ENCODE data around the gene NOSTRIN. TPM values are rescaled to one million over a fixed set of nuclear protein-coding genes. Genes with fewer than 3 reads are reported as not detected.

Gene NOSTRIN
- total RNA-seq, 1 experiment from 2014 or later, result not detected

DNA sequence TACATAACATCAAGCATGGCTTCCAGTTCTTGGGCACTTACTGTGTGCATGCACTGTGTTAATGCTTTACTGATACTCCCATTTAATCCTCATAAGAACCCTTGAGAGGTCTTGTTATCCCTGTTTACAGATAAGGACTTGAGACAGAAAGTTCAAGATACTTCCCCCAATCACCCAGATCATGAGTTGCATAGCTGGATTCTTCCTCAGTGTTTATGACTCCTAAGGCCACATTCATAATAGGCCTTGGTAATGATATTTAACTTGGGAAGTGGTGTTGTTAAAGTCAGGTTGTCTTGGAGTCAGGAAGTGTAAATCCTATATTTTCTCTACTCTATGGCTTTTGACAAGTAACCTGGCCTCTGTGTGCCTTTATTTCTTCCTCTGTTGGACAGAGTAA lies 22.7 kb downstream of the NOSTRIN start:
- Mint-ChIP-seq H3K27ac (no peak overlapping the region), H3K36me3 (ENCODE audit: insufficient read depth in 1 of 3, low read depth in 3 of 3) (no peaks in the 10 kb centered on the region), H3K27me3 (ENCODE audit: low read depth) (no peaks in the 10 kb centered on the region), H3K4me3 (no peak overlapping the region), H3K9me3 (no peaks in the 10 kb centered on the region), H3K4me1 (peaks cover 0 to 5% of the 10 kb centered on the region in 2 experiments; a peak in 1 of 4 replicates)
- Histone ChIP-seq H2BK5ac (ENCODE audit: insufficient read length, low read length) (no peak overlapping the region), H4K5ac (ENCODE audit: insufficient read length, low read depth, low read length) (no peak overlapping the region), H4K20me1 (ENCODE audit: control insufficient read depth, insufficient read depth, insufficient read length) (no peaks in the 10 kb centered on the region), H3T11ph (ENCODE audit: low read length) (no peak overlapping the region), H3K56ac (ENCODE audit: insufficient read length, low read depth, low read length) (no peak overlapping the region), H2AFZ (ENCODE audit: low read length) (no peak overlapping the region), H3K18ac (ENCODE audit: insufficient read length, low read depth, low read length) (no peak overlapping the region), H3K23ac (ENCODE audit: insufficient read length, low read depth, low read length) (no peak overlapping the region), H3K79me2 (ENCODE audit: insufficient read depth, low read length) (no peaks in the 10 kb centered on the region), H3K79me1 (ENCODE audit: insufficient read depth, low read depth, low read length, poor library complexity, severe bottlenecking) (no peaks in the 10 kb centered on the region), H3K9me3 (ENCODE audit: control insufficient read depth, low read depth, low read length) (no peaks in the 10 kb centered on the region), H4K8ac (replicated peaks; ENCODE audit: insufficient read length, low read depth, low read length) (no peak overlapping the region), H3K9ac (ENCODE audit: extremely low read depth, insufficient read length, low read length) (no peak overlapping the region), H2BK120ac (ENCODE audit: low read depth, low read length, poor library complexity, severe bottlenecking) (no peak overlapping the region), H3K4ac (ENCODE audit: low read depth, low read length) (no peak overlapping the region), H3K27me3 (ENCODE audit: insufficient read depth, low read length) (no peaks in the 10 kb centered on the region), H4K91ac (ENCODE audit: insufficient read length, low read depth, low read length) (no peak overlapping the region), H2BK12ac (ENCODE audit: insufficient read length, low read depth, low read length) (no peak overlapping the region), H3K14ac (ENCODE audit: insufficient read depth, low read length) (no peak overlapping the region), H3K4me2 (ENCODE audit: insufficient read depth, insufficient read length, low read length) (no peak overlapping the region), H2AK5ac (ENCODE audit: insufficient read length, low read length) (no peak overlapping the region), H3K23me2 (ENCODE audit: insufficient read length, low read depth, low read length, poor library complexity, severe bottlenecking) (no peaks in the 10 kb centered on the region), H3K27ac (ENCODE audit: insufficient read length, low read depth, low read length) (no peak overlapping the region), H3K4me1 (ENCODE audit: insufficient read depth, low read length) (no peaks in the 10 kb centered on the region), H2BK20ac (ENCODE audit: low read depth, low read length, poor library complexity, severe bottlenecking) (no peak overlapping the region), H2BK15ac (ENCODE audit: low read depth, low read length) (no peak overlapping the region)
- no peak for DNase-seq
- TF ChIP-seq, protein P1, sequence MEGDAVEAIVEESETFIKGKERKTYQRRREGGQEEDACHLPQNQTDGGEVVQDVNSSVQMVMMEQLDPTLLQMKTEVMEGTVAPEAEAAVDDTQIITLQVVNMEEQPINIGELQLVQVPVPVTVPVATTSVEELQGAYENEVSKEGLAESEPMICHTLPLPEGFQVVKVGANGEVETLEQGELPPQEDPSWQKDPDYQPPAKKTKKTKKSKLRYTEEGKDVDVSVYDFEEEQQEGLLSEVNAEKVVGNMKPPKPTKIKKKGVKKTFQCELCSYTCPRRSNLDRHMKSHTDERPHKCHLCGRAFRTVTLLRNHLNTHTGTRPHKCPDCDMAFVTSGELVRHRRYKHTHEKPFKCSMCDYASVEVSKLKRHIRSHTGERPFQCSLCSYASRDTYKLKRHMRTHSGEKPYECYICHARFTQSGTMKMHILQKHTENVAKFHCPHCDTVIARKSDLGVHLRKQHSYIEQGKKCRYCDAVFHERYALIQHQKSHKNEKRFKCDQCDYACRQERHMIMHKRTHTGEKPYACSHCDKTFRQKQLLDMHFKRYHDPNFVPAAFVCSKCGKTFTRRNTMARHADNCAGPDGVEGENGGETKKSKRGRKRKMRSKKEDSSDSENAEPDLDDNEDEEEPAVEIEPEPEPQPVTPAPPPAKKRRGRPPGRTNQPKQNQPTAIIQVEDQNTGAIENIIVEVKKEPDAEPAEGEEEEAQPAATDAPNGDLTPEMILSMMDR (conservative IDR thresholded peaks at IDR 0.05), result no peak

Measured in H9 (cell line).